KG1 (cell line): ENCODE results near the gene POC1B.

Source experiments
- DNase-seq: peaks from one replicate; lab custom pipeline; 2025; lab: John Stamatoyannopoulos, UW

The POC1B gene

GRCh38 chr12:89525824-89526770, at the start of gene POC1B:
Gene POC1B (minus strand): TSS chr12:89526047. CDS start chr12:89525895, 152 bp downstream.
- DNase-seq: peak; percentile 75

- no peak for DNase-seq
Measured at GRCh38 chr12:89575374-89575773, 49.5 kb upstream of the POC1B start.

- DNase-seq: no peak
Measured at GRCh38 chr12:89574736-89575208, 48.9 kb upstream of the POC1B start.

GRCh38 chr12:89573051-89573810, 47.4 kb upstream of the POC1B start:
- DNase-seq: no peak

GRCh38 chr12:89571491-89572195, 45.8 kb upstream of the POC1B start:
- DNase-seq: no peak

- DNase-seq: no peak
Measured at GRCh38 chr12:89568484-89568883, 42.6 kb upstream of the POC1B start.

- DNase-seq: no peak
Measured at GRCh38 chr12:89567691-89568239, 41.9 kb upstream of the POC1B start.

- DNase-seq: no peak
Measured at GRCh38 chr12:89566615-89567014, 40.8 kb upstream of the POC1B start.

GRCh38 chr12:89565002-89565401, 39.2 kb upstream of the POC1B start:
- DNase-seq: no peak

GRCh38 chr12:89559753-89560152, 33.9 kb upstream of the POC1B start:
- DNase-seq: no peak

- DNase-seq: no peak
Measured at GRCh38 chr12:89556976-89557375, 31.1 kb upstream of the POC1B start.

GRCh38 chr12:89552376-89552775, 26.5 kb upstream of the POC1B start:
- no peak for DNase-seq

- no peak for DNase-seq
Measured at GRCh38 chr12:89551747-89552146, 25.9 kb upstream of the POC1B start.

GRCh38 chr12:89547101-89547500, 21.3 kb upstream of the POC1B start:
- DNase-seq: no peak

- DNase-seq: no peak
Measured at GRCh38 chr12:89546151-89546550, 20.3 kb upstream of the POC1B start.

GRCh38 chr12:89544681-89545184, 18.9 kb upstream of the POC1B start:
- no peak for DNase-seq

GRCh38 chr12:89544022-89544421, 18.2 kb upstream of the POC1B start:
- DNase-seq: no peak

GRCh38 chr12:89542912-89543592, 17.2 kb upstream of the POC1B start:
- DNase-seq: peak; percentile 64

- DNase-seq: no peak
Measured at GRCh38 chr12:89542236-89542635, 16.4 kb upstream of the POC1B start.

- DNase-seq: no peak
Measured at GRCh38 chr12:89540586-89540985, 14.7 kb upstream of the POC1B start.
